Lower leg skin (tissue), 4 donors: ENCODE measurements around the gene CFAP97D1. TPM values are rescaled to one million over a fixed set of nuclear protein-coding genes. Genes with fewer than 3 reads are reported as not detected.

Experiments used
- DNase-seq, 2 donors: peaks; one replicate each; pipeline ENCODE4 v3.0.0-alpha.2; 2019; ENCODE audit warnings: low spot score in 2 of 2
- H3K4me3 ChIP-seq: fragments of 200-600 bp; sonication (generic); 2 replicates; pipeline ENCODE4 v1.5.1; 2017; ENCODE audit warnings: mild to moderate bottlenecking, low read depth; ENCODE audit not compliant: poor library complexity, severe bottlenecking
- CTCF ChIP-seq, 3 donors: fragments of 450-650 bp; IDR thresholded peaks; one replicate each; pipeline ENCODE4 v1.5.1; 2016; ENCODE audit warnings: antibody characterized with exemption in 3 of 3, mild to moderate bottlenecking in 3 of 3, moderate library complexity in 2 of 3
- POLR2A ChIP-seq, 2 donors: fragments of 450-650 bp; IDR thresholded peaks; one replicate each; pipeline ENCODE4 v1.6.1; 2016 to 2017; ENCODE audit warnings: antibody characterized with exemption in 2 of 2, mild to moderate bottlenecking in 1 of 2, moderate library complexity in 1 of 2
- WGBS, 2 donors: methylation state at CpG; one replicate each; pipeline ENCODE4 v1.1.5; 2018; 5-methylcytosine and 5-hydroxymethylcytosine counted together
- intact Hi-C: fragments of 100-400 bp; cut with DNase I; formaldehyde crosslinking; loops from one replicate; pipeline ENCODE4 v1.15.0; 2023; ENCODE audit warnings: low total_unique reads
- total RNA-seq, 4 donors: library from RNA; depleted of rRNA; stranded (reverse); fragments of >200 nt; gene quantifications; one replicate each; pipeline ENCODE4 v1.1.0, GENCODE V29; 2016

Gene CFAP97D1
- total RNA-seq, 4 donors from 2014 or later, result 0.30 TPM; not detected in 3

- no peak overlapping the region for H3K4me3 ChIP-seq
- intact Hi-C loops, result loop anchor here (5.0 to 10.0 kb wide), 2 partner anchors 63 to 181 kb away; no protein-coding TSS in a partner anchor
- peak in 1 of 2 donors; percentile 74 for DNase-seq
- TF ChIP-seq POLR2A (IDR thresholded peaks at IDR 0.05) (no peak), CTCF (IDR thresholded peaks at IDR 0.05) (no peak)
- WGBS, 2 donors, result 31 to 32% methylated on average over 6 to 40 of the region's 60 CpGs
Observed at GRCh38 chr17:43755389-43755875, 24.8 kb upstream of the CFAP97D1 start.

- intact Hi-C loops, result loop anchor here (5.0 to 10.0 kb wide), 2 partner anchors 64 to 181 kb away; no protein-coding TSS in a partner anchor
- WGBS, 2 donors, result 84 to 89% methylated on average over 6 of the region's 6 CpGs
- TF ChIP-seq POLR2A (IDR thresholded peaks at IDR 0.05) (no peak), CTCF (IDR thresholded peaks at IDR 0.05) (no peak)
- peak in 1 of 2 donors; percentile 82 for DNase-seq
- H3K4me3 ChIP-seq, result no peak overlapping the region
Observed at GRCh38 chr17:43756201-43756600, 24.0 kb upstream of the CFAP97D1 start.

GRCh38 chr17:43757171-43757660 lies 23.0 kb upstream of the CFAP97D1 start:
- intact Hi-C loops, result loop anchor here (5.0 to 10.0 kb wide), 2 partner anchors 65 to 182 kb away; no protein-coding TSS in a partner anchor

DNA sequence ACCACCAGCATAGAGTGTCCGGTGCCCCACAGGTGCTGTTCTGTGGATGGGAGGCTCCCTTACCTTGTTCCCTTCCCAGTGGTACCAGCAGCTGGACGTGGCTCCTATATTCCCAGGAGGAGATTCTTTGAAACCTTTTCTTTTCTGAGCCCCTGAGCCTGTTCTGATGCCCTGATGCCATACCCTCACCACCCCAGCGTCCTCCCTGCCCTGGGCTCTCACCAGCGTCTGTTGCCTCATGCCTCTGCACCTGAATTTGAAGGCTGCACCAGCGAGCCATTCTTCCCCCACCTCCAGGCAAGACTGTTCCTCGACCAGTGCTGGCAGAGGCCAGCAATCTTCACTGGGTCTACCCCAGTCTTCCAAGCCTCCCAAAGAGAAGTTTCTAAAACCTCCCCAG lies 22.1 kb upstream of the CFAP97D1 start:
- DNase-seq, result peak in 1 of 2 donors; percentile 80
- no peak overlapping the region for H3K4me3 ChIP-seq
- 72 to 81% methylated on average over 6 of the region's 6 CpGs for WGBS, 2 donors
- intact Hi-C loops, result loop anchor here (5.0 to 10.0 kb wide), 2 partner anchors 66 to 183 kb away; no protein-coding TSS in a partner anchor
- TF ChIP-seq CTCF (IDR thresholded peaks at IDR 0.05) (no peak), POLR2A (IDR thresholded peaks at IDR 0.05) (no peak)

More at GRCh38 chr17:43757171-43757660, 23.0 kb upstream of the CFAP97D1 start:
- peak in 1 of 2 donors; percentile 78 for DNase-seq
- no peak overlapping the region for H3K4me3 ChIP-seq
- TF ChIP-seq CTCF (IDR thresholded peaks at IDR 0.05), result no peak
- no peak for TF ChIP-seq POLR2A (IDR thresholded peaks at IDR 0.05)
- WGBS, 2 donors, result 88 to 93% methylated on average over 7 to 8 of the region's 8 CpGs

- 60 to 63% methylated on average over 20 to 24 of the region's 24 CpGs for WGBS, 2 donors
- DNase-seq, result peak in 1 of 2 donors; percentile 78
- intact Hi-C loops, result loop anchor here (5.0 to 10.0 kb wide), 2 partner anchors 66 to 184 kb away; no protein-coding TSS in a partner anchor
- no peak within 1 kb of the TSS for H3K4me3 ChIP-seq
- no peak for TF ChIP-seq CTCF (IDR thresholded peaks at IDR 0.05)
- TF ChIP-seq POLR2A (IDR thresholded peaks at IDR 0.05), result no peak
Observed at GRCh38 chr17:43758497-43759174, 21.6 kb upstream of the CFAP97D1 start, which contains the start of gene SOST. Gene SOST, minus strand, starts transcription at chr17:43758791. Its CDS starts 50 bp downstream, at chr17:43758741.
